OCI-LY7 (cell line): ENCODE data around the gene GALNT2.

Source experiments
- CTCF ChIP-seq: fragments of 200-600 bp; sonication (generic); conservative IDR thresholded peaks from 2 replicates; pipeline ENCODE4 v1.5.1; 2014; ENCODE audit warnings: mild to moderate bottlenecking, antibody characterized with exemption, low read length, moderate library complexity, mixed read lengths
- EZH2phosphoT487 ChIP-seq: fragments of 200-600 bp; sonication (generic); IDR thresholded peaks from 2 replicates; pipeline ENCODE4 v1.6.1; 2018; ENCODE audit warnings: low read depth, borderline replicate concordance, mild to moderate bottlenecking, mixed run types, antibody characterized with exemption, low read length, moderate library complexity, mixed read lengths

- TF ChIP-seq CTCF (no peak), EZH2phosphoT487 (no peak)
Measured at GRCh38 chr1:230071316-230071715, 4.3 kb downstream of the GALNT2 start.
